Activated CD8-positive, alpha-beta T cell treated with anti-CD3 and anti-CD28 coated beads for 36 hours (primary cell): ENCODE measurements around the gene NFYB. TPM values are rescaled to one million over a fixed set of nuclear protein-coding genes. Genes with fewer than 3 reads are reported as not detected.

Experiments used
- ATAC-seq: fragments of 200-7000 bp; cut with Tn5 transposase; one replicate; pipeline ENCODE4 v1.10.0; 2021; ENCODE audit warnings: mild to moderate bottlenecking, moderate library complexity
- CTCF ChIA-PET: fragments of 350-600 bp; sonication (Branson Sonifier 250); formaldehyde crosslinking; loops from one replicate; lab custom pipeline; 2021; ENCODE audit warnings: antibody characterized with exemption; lab: Charles Lee
- POLR2A ChIA-PET: fragments of 350-600 bp; sonication (Branson Sonifier 250); formaldehyde crosslinking; loops from one replicate; lab custom pipeline; 2021; ENCODE audit warnings: antibody characterized with exemption; lab: Charles Lee
- DNase-seq: peaks from one replicate; pipeline ENCODE4 v3.0.0-alpha.2; 2020
- H3K27ac Mint-ChIP-seq: one replicate; pipeline ENCODE4 v1.8.0; 2021; ENCODE audit warnings: mild to moderate bottlenecking, mixed read lengths
- H3K27me3 Mint-ChIP-seq: one replicate; pipeline ENCODE4 v1.8.0; 2021; ENCODE audit warnings: mixed read lengths
- H3K36me3 Mint-ChIP-seq: one replicate; pipeline ENCODE4 v1.8.0; 2021; ENCODE audit warnings: low read depth, mixed read lengths
- H3K4me1 Mint-ChIP-seq: one replicate; pipeline ENCODE4 v1.8.0; 2021; ENCODE audit warnings: low read depth, mixed read lengths
- H3K4me3 Mint-ChIP-seq: one replicate; pipeline ENCODE4 v1.8.0; 2021; ENCODE audit warnings: mild to moderate bottlenecking, moderate library complexity, mixed read lengths
- H3K9me3 Mint-ChIP-seq: one replicate; pipeline ENCODE4 v1.8.0; 2021; ENCODE audit warnings: mixed read lengths
- CTCF ChIP-seq: fragments of 200-600 bp; IDR thresholded peaks from one replicate; pipeline ENCODE4 v1.8.0; 2022; ENCODE audit warnings: antibody characterized with exemption, mild to moderate bottlenecking
- intact Hi-C: fragments of 100-400 bp; cut with micrococcal nuclease; formaldehyde crosslinking; loops from one replicate; pipeline ENCODE4 v1.10.0; 2022
- total RNA-seq, 2 experiments: library from RNA; stranded (reverse); gene quantifications; one replicate each; pipeline ENCODE4 v1.2.3, GENCODE V29; 2021

Gene NFYB
- total RNA-seq, 2 experiments from 2014 or later, result 26.7 to 30.6 TPM

- Mint-ChIP-seq H3K4me3 (no peak overlapping the region), H3K9me3 (no peaks in the 10 kb centered on the region), H3K4me1 (peaks cover 2% of the 10 kb centered on the region), H3K27ac (no peak overlapping the region), H3K36me3 (peaks cover 10% of the 10 kb centered on the region), H3K27me3 (no peaks in the 10 kb centered on the region)
- no peak for ATAC-seq
- no peak for TF ChIP-seq CTCF
- intact Hi-C loops, result no loop called here
- CTCF ChIA-PET, result interaction anchor here (0.8 to 4.6 kb wide), 6 partner anchors 10 to 40 kb away, joined by 3 to 38 read pairs (median 6); no protein-coding TSS in a partner anchor
- POLR2A ChIA-PET, result no interaction called here
- DNase-seq, result no peak
These were observed 40.1 kb downstream of the NFYB start for GRCh38 chr12:104097954-104098353.

- H3K36me3 Mint-ChIP-seq, result peaks cover 10% of the 10 kb centered on the region
- no peak overlapping the region for H3K27ac Mint-ChIP-seq
- H3K9me3 Mint-ChIP-seq, result no peaks in the 10 kb centered on the region
- peaks cover 2% of the 10 kb centered on the region for H3K4me1 Mint-ChIP-seq
- POLR2A ChIA-PET, result no interaction called here
- H3K27me3 Mint-ChIP-seq, result no peaks in the 10 kb centered on the region
- CTCF ChIA-PET, result interaction anchor here (1.2 kb wide), 1 partner anchor 13 kb away, joined by 8 read pairs; no protein-coding TSS in a partner anchor
- DNase-seq, result no peak
- H3K4me3 Mint-ChIP-seq, result no peak overlapping the region
- no peak for TF ChIP-seq CTCF
- no peak for ATAC-seq
- intact Hi-C loops, result no loop called here
These were observed 42.7 kb downstream of the NFYB start for GRCh38 chr12:104095289-104095688.

DNA sequence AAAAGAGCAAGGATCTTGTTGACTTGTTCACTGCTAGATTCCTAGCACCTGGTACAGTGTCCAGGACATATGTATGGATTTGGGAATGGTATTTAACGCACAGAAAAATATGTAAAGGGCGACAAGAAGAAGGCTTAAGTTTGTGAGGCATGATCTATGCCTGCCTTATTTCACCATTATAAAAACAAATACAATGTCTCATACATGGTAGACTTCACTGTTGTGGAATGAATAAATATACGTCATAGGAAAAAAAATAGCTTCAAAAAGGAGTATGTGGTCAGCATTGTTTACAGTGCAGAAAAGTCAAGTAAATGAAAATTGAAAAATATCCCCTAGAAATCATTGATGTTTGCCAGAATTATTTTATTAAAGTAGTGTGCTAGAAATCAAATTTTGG is 43.7 kb downstream of the NFYB start:
- Mint-ChIP-seq H3K4me3 (no peak overlapping the region), H3K9me3 (no peaks in the 10 kb centered on the region), H3K36me3 (peaks cover 14% of the 10 kb centered on the region), H3K27ac (no peak overlapping the region), H3K27me3 (no peaks in the 10 kb centered on the region), H3K4me1 (peaks cover 2% of the 10 kb centered on the region)
- ATAC-seq, result no peak
- DNase-seq, result no peak
- intact Hi-C loops, result no loop called here
- no peak for TF ChIP-seq CTCF
- POLR2A ChIA-PET, result no interaction called here
- CTCF ChIA-PET, result no interaction called here

- Mint-ChIP-seq H3K36me3 (peaks cover 15% of the 10 kb centered on the region), H3K27me3 (no peaks in the 10 kb centered on the region), H3K4me1 (peaks cover 2% of the 10 kb centered on the region), H3K4me3 (no peak overlapping the region), H3K9me3 (no peaks in the 10 kb centered on the region), H3K27ac (no peak overlapping the region)
- ATAC-seq (no peak), DNase-seq (no peak)
- intact Hi-C loops, result no loop called here
- POLR2A ChIA-PET, result interaction anchor here (1.2 kb wide), 1 partner anchor 21 kb away, joined by 4 read pairs; no protein-coding TSS in a partner anchor
- CTCF ChIA-PET, result interaction anchor here (0.7 to 3.8 kb wide), 3 partner anchors 18 to 26 kb away, joined by 3 to 18 read pairs (median 4); no protein-coding TSS in a partner anchor
- TF ChIP-seq CTCF, result no peak
These were observed 46.9 kb downstream of the NFYB start for GRCh38 chr12:104091136-104091535.

DNA sequence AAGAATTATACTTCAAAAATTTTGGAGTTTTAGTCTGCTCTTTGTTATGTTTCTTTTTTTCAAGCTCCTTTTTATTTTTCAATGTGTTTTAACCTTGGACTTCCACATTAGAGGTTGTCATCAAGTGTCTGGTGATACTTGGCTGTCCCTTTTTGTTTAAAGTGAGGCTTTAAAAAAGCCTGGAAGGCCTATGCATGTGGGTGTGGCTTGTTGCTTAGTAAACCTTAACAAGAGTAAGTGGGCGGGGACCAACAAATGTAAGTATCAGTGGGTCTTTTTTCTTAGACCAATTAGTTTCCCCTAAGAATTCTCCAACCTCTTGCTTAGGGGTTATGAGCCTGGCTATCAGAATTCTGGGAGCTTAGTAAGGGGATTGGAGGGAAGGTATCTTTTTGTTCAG is 47.3 kb downstream of the NFYB start:
- Mint-ChIP-seq H3K9me3 (no peaks in the 10 kb centered on the region), H3K4me3 (no peak overlapping the region), H3K27me3 (no peaks in the 10 kb centered on the region), H3K27ac (no peak overlapping the region), H3K36me3 (peaks cover 15% of the 10 kb centered on the region), H3K4me1 (peaks cover 2% of the 10 kb centered on the region)
- ChIA-PET CTCF (interaction anchor here (0.7 to 3.8 kb wide), 3 partner anchors 18 to 26 kb away, joined by 3 to 18 read pairs (median 4); no protein-coding TSS in a partner anchor), POLR2A (interaction anchor here (1.2 kb wide), 1 partner anchor 21 kb away, joined by 4 read pairs; no protein-coding TSS in a partner anchor)
- DNase-seq (no peak), ATAC-seq (no peak)
- no peak for TF ChIP-seq CTCF
- intact Hi-C loops, result no loop called here
